ENCODE results near the gene TNXB.

Gene TNXB

GRCh38 chr6:32085759-32086459 lies 23.2 kb downstream of the TNXB start:
- no peak overlapping the region for H2BK120ac ChIP-seq (ENCODE audit: low read depth, low read length)
- WGBS, 2 donors (ENCODE audit: extremely low coverage in 2 of 2, insufficient read length in 2 of 2, insufficient replicate concordance in 1 of 2): no CpG with 5 or more reads among the region's 17 CpGs
- peaks cover 0 to 63% (median 8%) of the 10 kb centered on the region in 3 experiments for H3K27me3 ChIP-seq (ENCODE audit: control insufficient read depth in 3 of 3, insufficient read depth in 3 of 3, low read depth in 1 of 3, low read length in 3 of 3)

GRCh38 chr6:32084780-32085179 lies 24.4 kb downstream of the TNXB start:
- H3K27me3 ChIP-seq (ENCODE audit: control insufficient read depth in 3 of 3, insufficient read depth in 3 of 3, low read depth in 1 of 3, low read length in 3 of 3): peaks cover 0 to 58% (median 8%) of the 10 kb centered on the region in 3 experiments
- peaks cover 0 to 3% of the 10 kb centered on the region in 2 donors for H3K4me1 ChIP-seq (ENCODE audit: control insufficient read depth in 2 of 2, insufficient read depth in 1 of 2, low read depth in 1 of 2, low read length in 2 of 2)
- H3K9ac ChIP-seq (ENCODE audit: low read depth, low read length, poor library complexity): no peak overlapping the region
- no peak for DNase-seq (ENCODE audit: low spot score)
- H2AFZ ChIP-seq (ENCODE audit: low read length): no peak overlapping the region
- H2BK5ac ChIP-seq (ENCODE audit: low read length): no peak overlapping the region
- H3K4me3 ChIP-seq (ENCODE audit: low read length in 2 of 2): no peak overlapping the region
- H3K4me2 ChIP-seq (ENCODE audit: insufficient read depth, low read length, poor library complexity, severe bottlenecking): no peak overlapping the region
- H3K9me3 ChIP-seq (replicated peaks in 1 of 2; ENCODE audit: control insufficient read depth in 2 of 2, insufficient read depth in 1 of 2, low read depth in 1 of 2, low read length in 2 of 2): no peaks in the 10 kb centered on the region
- H3K14ac ChIP-seq (ENCODE audit: low read length): no peak overlapping the region
- H2BK12ac ChIP-seq (ENCODE audit: low read length): no peak overlapping the region
- H2BK120ac ChIP-seq (ENCODE audit: low read depth, low read length): no peak overlapping the region
- no peaks in the 10 kb centered on the region for H3K79me1 ChIP-seq (ENCODE audit: low read depth, low read length)
- H2BK15ac ChIP-seq (ENCODE audit: low read length): no peak overlapping the region
- H4K8ac ChIP-seq (ENCODE audit: low read depth, low read length): no peak overlapping the region
- no peak overlapping the region for H3K18ac ChIP-seq (ENCODE audit: low read length)
- no peak overlapping the region for H4K91ac ChIP-seq (ENCODE audit: low read depth, low read length, poor library complexity)
- no peak overlapping the region for H3K27ac ChIP-seq (replicated peaks; ENCODE audit: low read length)
- no peaks in the 10 kb centered on the region for H3K36me3 ChIP-seq (replicated peaks in 1 of 2; ENCODE audit: control insufficient read depth in 2 of 2, insufficient read depth in 2 of 2, low read length in 2 of 2)
- no CpG with 5 or more reads among the region's 2 CpGs for WGBS, 2 donors (ENCODE audit: extremely low coverage in 2 of 2, insufficient read length in 2 of 2, insufficient replicate concordance in 1 of 2)
- no peak overlapping the region for H3K23ac ChIP-seq (ENCODE audit: low read depth, low read length, poor library complexity)
- no peak overlapping the region for H3K4ac ChIP-seq (ENCODE audit: low read length)
- H2AK5ac ChIP-seq (ENCODE audit: low read depth, low read length): peak overlapping the region; percentile 22

More at GRCh38 chr6:32085759-32086459, 23.2 kb downstream of the TNXB start:
- H2AFZ ChIP-seq (ENCODE audit: low read length): no peak overlapping the region
- no peak overlapping the region for H3K27ac ChIP-seq (replicated peaks; ENCODE audit: low read length)
- no peak for DNase-seq (ENCODE audit: low spot score)
- no peak overlapping the region for H3K4ac ChIP-seq (ENCODE audit: low read length)
- H2BK15ac ChIP-seq (ENCODE audit: low read length): no peak overlapping the region
- no peaks in the 10 kb centered on the region for H3K36me3 ChIP-seq (replicated peaks in 1 of 2; ENCODE audit: control insufficient read depth in 2 of 2, insufficient read depth in 2 of 2, low read length in 2 of 2)
- H3K9ac ChIP-seq (ENCODE audit: low read depth, low read length, poor library complexity): no peak overlapping the region
- H2AK5ac ChIP-seq (ENCODE audit: low read depth, low read length): peak overlapping the region; percentile 49
- no peak overlapping the region for H3K4me2 ChIP-seq (ENCODE audit: insufficient read depth, low read length, poor library complexity, severe bottlenecking)
- no peak overlapping the region for H2BK12ac ChIP-seq (ENCODE audit: low read length)
- H4K8ac ChIP-seq (ENCODE audit: low read depth, low read length): no peak overlapping the region
- no peak overlapping the region for H4K91ac ChIP-seq (ENCODE audit: low read depth, low read length, poor library complexity)
- no peak overlapping the region for H2BK5ac ChIP-seq (ENCODE audit: low read length)
- no peak overlapping the region for H3K23ac ChIP-seq (ENCODE audit: low read depth, low read length, poor library complexity)
- no peaks in the 10 kb centered on the region for H3K79me1 ChIP-seq (ENCODE audit: low read depth, low read length)
- H3K4me1 ChIP-seq (ENCODE audit: control insufficient read depth in 2 of 2, insufficient read depth in 1 of 2, low read depth in 1 of 2, low read length in 2 of 2): peaks cover 0 to 2% of the 10 kb centered on the region in 2 donors
- no peak overlapping the region for H3K4me3 ChIP-seq (ENCODE audit: low read length in 2 of 2)
- H3K14ac ChIP-seq (ENCODE audit: low read length): no peak overlapping the region
- no peak overlapping the region for H3K18ac ChIP-seq (ENCODE audit: low read length)
- H3K9me3 ChIP-seq (replicated peaks in 1 of 2; ENCODE audit: control insufficient read depth in 2 of 2, insufficient read depth in 1 of 2, low read depth in 1 of 2, low read length in 2 of 2): no peaks in the 10 kb centered on the region

- peak overlapping the region; percentile 60 for H2BK12ac ChIP-seq (ENCODE audit: low read length)
- H3K79me1 ChIP-seq (ENCODE audit: low read depth, low read length): no peaks in the 10 kb centered on the region
- no peak for DNase-seq (ENCODE audit: low spot score)
- no peak overlapping the region for H2BK120ac ChIP-seq (ENCODE audit: low read depth, low read length)
- peak overlapping the region; percentile 22 for H2AK5ac ChIP-seq (ENCODE audit: low read depth, low read length)
- H2BK5ac ChIP-seq (ENCODE audit: low read length): no peak overlapping the region
- H4K8ac ChIP-seq (ENCODE audit: low read depth, low read length): no peak overlapping the region
- no peaks in the 10 kb centered on the region for H3K36me3 ChIP-seq (replicated peaks in 1 of 2; ENCODE audit: control insufficient read depth in 2 of 2, insufficient read depth in 2 of 2, low read length in 2 of 2)
- no peak overlapping the region for H3K18ac ChIP-seq (ENCODE audit: low read length)
- H2BK15ac ChIP-seq (ENCODE audit: low read length): no peak overlapping the region
- H3K27me3 ChIP-seq (ENCODE audit: control insufficient read depth in 3 of 3, insufficient read depth in 3 of 3, low read depth in 1 of 3, low read length in 3 of 3): peaks cover 0 to 51% (median 8%) of the 10 kb centered on the region in 3 experiments
- no peak overlapping the region for H3K4me2 ChIP-seq (ENCODE audit: insufficient read depth, low read length, poor library complexity, severe bottlenecking)
- H3K14ac ChIP-seq (ENCODE audit: low read length): no peak overlapping the region
- H3K4me1 ChIP-seq (ENCODE audit: control insufficient read depth in 2 of 2, insufficient read depth in 1 of 2, low read depth in 1 of 2, low read length in 2 of 2): peaks cover 0 to 4% of the 10 kb centered on the region in 2 donors
- no peaks in the 10 kb centered on the region for H3K9me3 ChIP-seq (replicated peaks in 1 of 2; ENCODE audit: control insufficient read depth in 2 of 2, insufficient read depth in 1 of 2, low read depth in 1 of 2, low read length in 2 of 2)
- no peak overlapping the region for H3K23ac ChIP-seq (ENCODE audit: low read depth, low read length, poor library complexity)
- no peak overlapping the region for H4K91ac ChIP-seq (ENCODE audit: low read depth, low read length, poor library complexity)
- no peak overlapping the region for H3K4ac ChIP-seq (ENCODE audit: low read length)
- no peak overlapping the region for H3K27ac ChIP-seq (replicated peaks; ENCODE audit: low read length)
- peak overlapping the region; percentile 30 for H3K9ac ChIP-seq (ENCODE audit: low read depth, low read length, poor library complexity)
- no peak overlapping the region for H2AFZ ChIP-seq (ENCODE audit: low read length)
- H3K4me3 ChIP-seq (ENCODE audit: low read length in 2 of 2): no peak overlapping the region
- WGBS, 2 donors (ENCODE audit: extremely low coverage in 2 of 2, insufficient read length in 2 of 2, insufficient replicate concordance in 1 of 2): no CpG with 5 or more reads among the region's 22 CpGs
Measured at GRCh38 chr6:32083812-32084768, 25.0 kb downstream of the TNXB start.

- Histone ChIP-seq H3K9me3 (replicated peaks in 1 of 2; ENCODE audit: control insufficient read depth in 2 of 2, insufficient read depth in 1 of 2, low read depth in 1 of 2, low read length in 2 of 2) (no peaks in the 10 kb centered on the region), H3K4me2 (ENCODE audit: insufficient read depth, low read length, poor library complexity, severe bottlenecking) (no peak overlapping the region), H3K9ac (ENCODE audit: low read depth, low read length, poor library complexity) (no peak overlapping the region), H3K14ac (ENCODE audit: low read length) (no peak overlapping the region), H2BK12ac (ENCODE audit: low read length) (no peak overlapping the region), H3K4ac (ENCODE audit: low read length) (no peak overlapping the region), H4K8ac (ENCODE audit: low read depth, low read length) (peak overlapping the region; percentile 7), H3K4me3 (ENCODE audit: low read length in 2 of 2) (no peak overlapping the region), H3K18ac (ENCODE audit: low read length) (peak overlapping the region; percentile 3), H3K4me1 (ENCODE audit: control insufficient read depth in 2 of 2, insufficient read depth in 1 of 2, low read depth in 1 of 2, low read length in 2 of 2) (peaks cover 0 to 4% of the 10 kb centered on the region in 2 donors), H4K91ac (ENCODE audit: low read depth, low read length, poor library complexity) (no peak overlapping the region), H2AFZ (ENCODE audit: low read length) (no peak overlapping the region), H2AK5ac (ENCODE audit: low read depth, low read length) (no peak overlapping the region), H3K27me3 (ENCODE audit: control insufficient read depth in 3 of 3, insufficient read depth in 3 of 3, low read depth in 1 of 3, low read length in 3 of 3) (peaks cover 0 to 40% (median 8%) of the 10 kb centered on the region in 3 experiments), H2BK120ac (ENCODE audit: low read depth, low read length) (no peak overlapping the region), H2BK15ac (ENCODE audit: low read length) (no peak overlapping the region), H2BK5ac (ENCODE audit: low read length) (no peak overlapping the region), H3K36me3 (replicated peaks in 1 of 2; ENCODE audit: control insufficient read depth in 2 of 2, insufficient read depth in 2 of 2, low read length in 2 of 2) (no peaks in the 10 kb centered on the region), H3K23ac (ENCODE audit: low read depth, low read length, poor library complexity) (peak overlapping the region; percentile 48), H3K27ac (replicated peaks; ENCODE audit: low read length) (no peak overlapping the region), H3K79me1 (ENCODE audit: low read depth, low read length) (no peaks in the 10 kb centered on the region)
- WGBS, 2 donors (ENCODE audit: extremely low coverage in 2 of 2, insufficient read length in 2 of 2, insufficient replicate concordance in 1 of 2): no CpG with 5 or more reads among the region's 9 CpGs
- DNase-seq (ENCODE audit: low spot score): no peak
Measured at GRCh38 chr6:32082935-32083334, 26.2 kb downstream of the TNXB start.

Data from neuronal stem cell (in vitro differentiated cells).